GM20431 (cell line): ENCODE data around the gene TLE2.

Experiments used
- in situ Hi-C: fragments of 300-500 bp; cut with MseI, MboI; formaldehyde crosslinking; loops from one replicate; pipeline ENCODE4 v1.15.0; 2020; ENCODE audit warnings: low sequenced_read_pairs; ENCODE audit not compliant: unreplicated experiment

Gene TLE2

GRCh38 chr19:2964874-2965273, 64.2 kb downstream of the TLE2 start:
- in situ Hi-C loops: loop anchor here (10.0 kb wide), 1 partner anchor 140 kb away; no protein-coding TSS in a partner anchor

GRCh38 chr19:2963631-2964030, 65.4 kb downstream of the TLE2 start:
- in situ Hi-C loops: loop anchor here (10.0 kb wide), 1 partner anchor 141 kb away; no protein-coding TSS in a partner anchor

- in situ Hi-C loops: loop anchor here (10.0 kb wide), 1 partner anchor 142 kb away; no protein-coding TSS in a partner anchor
Measured at GRCh38 chr19:2963122-2963521, 66.0 kb downstream of the TLE2 start.

- in situ Hi-C loops: loop anchor here (10.0 kb wide), 1 partner anchor 143 kb away; no protein-coding TSS in a partner anchor
Measured at GRCh38 chr19:2962018-2962670, 66.9 kb downstream of the TLE2 start.

- in situ Hi-C loops: loop anchor here (10.0 kb wide), 1 partner anchor 145 kb away; no protein-coding TSS in a partner anchor
Measured at GRCh38 chr19:2960120-2960519, 69.0 kb downstream of the TLE2 start.

GRCh38 chr19:2957160-2957559, 71.9 kb downstream of the TLE2 start:
- in situ Hi-C loops: no loop called here

GRCh38 chr19:2952953-2953481, 76.1 kb downstream of the TLE2 start:
- in situ Hi-C loops: no loop called here

- in situ Hi-C loops: no loop called here
Measured at GRCh38 chr19:2950286-2951124, 78.6 kb downstream of the TLE2 start.

GRCh38 chr19:2949939-2950285, 79.2 kb downstream of the TLE2 start:
- in situ Hi-C loops: no loop called here
